ENCODE measurements around the gene TMEM132D.

The TMEM132D gene

GRCh38 chr12:129821964-129822363 is 81.9 kb downstream of the TMEM132D start (continued):
- TF ChIP-seq BCL6B (tag by site-specific recombination; IDR thresholded peaks at IDR 0.05): no peak
- no peak for TF ChIP-seq REST (tag by site-specific recombination; IDR thresholded peaks at IDR 0.05)

GRCh38 chr12:129819391-129819790 is 84.4 kb downstream of the TMEM132D start:
- H3K9me3 ChIP-seq (ENCODE audit: control insufficient read depth, insufficient read depth, low read depth, low read length): no peaks in the 10 kb centered on the region
- no peak overlapping the region for H3K27ac ChIP-seq (ENCODE audit: extremely low read depth, low read depth, low read length)
- TF ChIP-seq HOXA7 (CRISPR knock-in tag; IDR thresholded peaks at IDR 0.05; ENCODE audit: borderline replicate concordance): no peak
- no peak for TF ChIP-seq ZNF596 (tag by site-specific recombination; IDR thresholded peaks at IDR 0.05)
- TF ChIP-seq ZNF776 (tag by site-specific recombination; IDR thresholded peaks at IDR 0.05; ENCODE audit: borderline replicate concordance): no peak
- no peak for TF ChIP-seq ZNF561 (tag by site-specific recombination; IDR thresholded peaks at IDR 0.05; ENCODE audit: borderline replicate concordance)
- no peak for TF ChIP-seq KLF8 (tag by site-specific recombination; IDR thresholded peaks at IDR 0.05)
- TF ChIP-seq ZNF184 (tag by site-specific recombination; IDR thresholded peaks at IDR 0.05): no peak
- TF ChIP-seq PRDM4 (tag by site-specific recombination; IDR thresholded peaks at IDR 0.05): no peak
- POLR2A ChIA-PET: no interaction called here
- H3K4me3 ChIP-seq (ENCODE audit: low read depth, low read length): no peak overlapping the region
- CTCF ChIA-PET: interaction anchor here (0.6 kb wide), 1 partner anchor 228 kb away, joined by 3 read pairs; no protein-coding TSS in a partner anchor
- no peaks in the 10 kb centered on the region for H3K4me1 ChIP-seq (ENCODE audit: control insufficient read depth, insufficient read depth, low read length)
- no peaks in the 10 kb centered on the region for H3K36me3 ChIP-seq (ENCODE audit: control insufficient read depth in 2 of 2, insufficient read depth in 1 of 2, low read length in 2 of 2)

- no peaks in the 10 kb centered on the region for H3K4me1 ChIP-seq (ENCODE audit: control insufficient read depth, insufficient read depth, low read length)
- H3K36me3 ChIP-seq (ENCODE audit: control insufficient read depth in 2 of 2, insufficient read depth in 1 of 2, low read length in 2 of 2): no peaks in the 10 kb centered on the region
- no peak overlapping the region for H3K4me3 ChIP-seq (ENCODE audit: low read depth, low read length)
- no peak overlapping the region for H3K27ac ChIP-seq (ENCODE audit: extremely low read depth, low read depth, low read length)
- TF ChIP-seq ZNF768 (tag by site-specific recombination; IDR thresholded peaks at IDR 0.05): no peak
- TF ChIP-seq ZNF175 (tag by site-specific recombination; IDR thresholded peaks at IDR 0.05): no peak
- CTCF ChIA-PET: no interaction called here
- POLR2A ChIA-PET: no interaction called here
- no peaks in the 10 kb centered on the region for H3K9me3 ChIP-seq (ENCODE audit: control insufficient read depth, insufficient read depth, low read depth, low read length)
These were observed 88.0 kb downstream of the TMEM132D start for GRCh38 chr12:129815846-129816245.

GRCh38 chr12:129811963-129812362 is 91.9 kb downstream of the TMEM132D start:
- Histone ChIP-seq H3K4me3 (ENCODE audit: low read depth, low read length) (no peak overlapping the region), H3K36me3 (ENCODE audit: control insufficient read depth in 2 of 2, insufficient read depth in 1 of 2, low read length in 2 of 2) (no peaks in the 10 kb centered on the region), H3K4me1 (ENCODE audit: control insufficient read depth, insufficient read depth, low read length) (no peaks in the 10 kb centered on the region), H3K9me3 (ENCODE audit: control insufficient read depth, insufficient read depth, low read depth, low read length) (no peaks in the 10 kb centered on the region), H3K27ac (ENCODE audit: extremely low read depth, low read depth, low read length) (no peak overlapping the region)
- POLR2A ChIA-PET: no interaction called here
- CTCF ChIA-PET: no interaction called here
- no peak for TF ChIP-seq ZNF146 (tag by site-specific recombination; IDR thresholded peaks at IDR 0.05)
- TF ChIP-seq ZNF169 (tag by site-specific recombination; IDR thresholded peaks at IDR 0.05): no peak
- no peak for TF ChIP-seq ZNF777 (tag by site-specific recombination; IDR thresholded peaks at IDR 0.05; ENCODE audit: borderline replicate concordance)

Data from HEK293 (cell line).